H9 (cell line): ENCODE measurements around the gene PDE4DIP. TPM values are rescaled to one million over a fixed set of nuclear protein-coding genes. Genes with fewer than 3 reads are reported as not detected.
"Not testable (repeated sequence)": the region's sequence is repeated elsewhere in the genome, so short reads cannot be mapped to it uniquely, and the experiment has no call there.

ENCODE experiments used
- DNase-seq: peaks from one replicate; pipeline ENCODE4 v3.0.0-alpha.2; 2017
- H2AFZ ChIP-seq: one replicate; pipeline ENCODE4 v1.6.1; 2013; ENCODE audit warnings: mild to moderate bottlenecking, low read length, control low read depth, moderate library complexity
- H2AK5ac ChIP-seq: 2 replicates; pipeline ENCODE4 v1.6.1; 2013; ENCODE audit warnings: low read length, control low read depth, mixed read lengths; ENCODE audit not compliant: insufficient read length
- H2BK120ac ChIP-seq: one replicate; pipeline ENCODE4 v1.6.1; 2013; ENCODE audit warnings: low read depth, mild to moderate bottlenecking, low read length, control low read depth, inconsistent platforms; ENCODE audit not compliant: poor library complexity, severe bottlenecking
- H2BK12ac ChIP-seq: 2 replicates; pipeline ENCODE4 v1.6.1; 2013; ENCODE audit warnings: low read length, control low read depth, mixed read lengths, low read depth; ENCODE audit not compliant: insufficient read length
- H2BK15ac ChIP-seq: 2 replicates; pipeline ENCODE4 v1.6.1; 2013; ENCODE audit warnings: low read depth, low read length, control low read depth
- H2BK20ac ChIP-seq: one replicate; pipeline ENCODE4 v1.6.1; 2013; ENCODE audit warnings: low read depth, mild to moderate bottlenecking, low read length, control low read depth, inconsistent platforms; ENCODE audit not compliant: poor library complexity, severe bottlenecking
- H2BK5ac ChIP-seq: 2 replicates; pipeline ENCODE4 v1.6.1; 2013; ENCODE audit warnings: low read length, control low read depth, mixed read lengths; ENCODE audit not compliant: insufficient read length
- H3K14ac ChIP-seq: 2 replicates; pipeline ENCODE4 v1.6.1; 2013; ENCODE audit warnings: low read length, control low read depth; ENCODE audit not compliant: insufficient read depth
- H3K18ac ChIP-seq: 2 replicates; pipeline ENCODE4 v1.6.1; 2013; ENCODE audit warnings: low read depth, mild to moderate bottlenecking, mixed read lengths, low read length, control low read depth; ENCODE audit not compliant: insufficient read length
- H3K23ac ChIP-seq: 2 replicates; pipeline ENCODE4 v1.6.1; 2013; ENCODE audit warnings: low read length, control low read depth, mixed read lengths, low read depth; ENCODE audit not compliant: insufficient read length
- H3K23me2 ChIP-seq: 2 replicates; pipeline ENCODE4 v1.6.1; 2013; ENCODE audit warnings: low read depth, mild to moderate bottlenecking, mixed read lengths, low read length, control low read depth; ENCODE audit not compliant: insufficient read length, poor library complexity, severe bottlenecking
- H3K27ac ChIP-seq: 2 replicates; pipeline ENCODE4 v1.5.1; 2013; ENCODE audit warnings: low read length, control low read depth, mixed read lengths, low read depth; ENCODE audit not compliant: insufficient read length
- H3K27me3 ChIP-seq: 2 replicates; pipeline ENCODE4 v1.6.1; 2013; ENCODE audit warnings: low read length, control low read depth, inconsistent platforms; ENCODE audit not compliant: insufficient read depth
- H3K4ac ChIP-seq: 2 replicates; pipeline ENCODE4 v1.6.1; 2013; ENCODE audit warnings: low read depth, mild to moderate bottlenecking, control low read depth, inconsistent platforms, low read length, moderate library complexity
- H3K4me1 ChIP-seq: 2 replicates; pipeline ENCODE4 v1.6.1; 2013; ENCODE audit warnings: low read length, control low read depth, inconsistent platforms; ENCODE audit not compliant: insufficient read depth
- H3K4me2 ChIP-seq: 2 replicates; pipeline ENCODE4 v1.6.1; 2013; ENCODE audit warnings: low read length, control low read depth, mixed read lengths; ENCODE audit not compliant: insufficient read length, insufficient read depth
- H3K56ac ChIP-seq: 2 replicates; pipeline ENCODE4 v1.6.1; 2013; ENCODE audit warnings: low read depth, mild to moderate bottlenecking, mixed read lengths, low read length, control low read depth; ENCODE audit not compliant: insufficient read length
- H3K79me1 ChIP-seq: 2 replicates; pipeline ENCODE4 v1.6.1; 2013; ENCODE audit warnings: low read depth, mild to moderate bottlenecking, moderate library complexity, low read length, control low read depth, inconsistent platforms; ENCODE audit not compliant: insufficient read depth, poor library complexity, severe bottlenecking
- H3K79me2 ChIP-seq: 2 replicates; pipeline ENCODE4 v1.6.1; 2013; ENCODE audit warnings: low read length, control low read depth, inconsistent platforms; ENCODE audit not compliant: insufficient read depth
- H3K9ac ChIP-seq: 2 replicates; pipeline ENCODE4 v1.6.1; 2013; ENCODE audit warnings: low read length, control low read depth, mixed read lengths; ENCODE audit not compliant: insufficient read length; ENCODE audit errors: extremely low read depth
- H3K9me3 ChIP-seq: one replicate; pipeline ENCODE4 v1.6.1; 2013; ENCODE audit warnings: low read depth, low read length, inconsistent platforms; ENCODE audit not compliant: control insufficient read depth
- H3T11ph ChIP-seq: one replicate; pipeline ENCODE4 v1.6.1; 2013; ENCODE audit warnings: mild to moderate bottlenecking, low read length, control low read depth, inconsistent platforms
- H4K20me1 ChIP-seq: one replicate; pipeline ENCODE4 v1.6.1; 2013; ENCODE audit not compliant: control insufficient read depth, insufficient read length, insufficient read depth
- H4K5ac ChIP-seq: 2 replicates; pipeline ENCODE4 v1.6.1; 2013; ENCODE audit warnings: low read depth, mild to moderate bottlenecking, mixed read lengths, low read length, control low read depth; ENCODE audit not compliant: insufficient read length
- H4K8ac ChIP-seq: replicated peaks from 2 replicates; pipeline ENCODE4 v1.6.1; 2013; ENCODE audit warnings: low read length, control low read depth, mixed read lengths, low read depth; ENCODE audit not compliant: insufficient read length
- H4K91ac ChIP-seq: 2 replicates; pipeline ENCODE4 v1.6.1; 2013; ENCODE audit warnings: low read depth, mild to moderate bottlenecking, moderate library complexity, mixed read lengths, low read length, control low read depth; ENCODE audit not compliant: insufficient read length
- H3K27ac Mint-ChIP-seq, 3 experiments: 2 replicates in 2 of 3; 3 replicates in 1 of 3; pipeline ENCODE4 v1.8.0; 2020 to 2021; ENCODE audit warnings: mixed read lengths in 3 of 3, mild to moderate bottlenecking in 1 of 3, moderate library complexity in 1 of 3
- H3K27me3 Mint-ChIP-seq: 2 replicates; pipeline ENCODE4 v1.8.0; 2021; ENCODE audit warnings: low read depth, mild to moderate bottlenecking, moderate library complexity, mixed read lengths
- H3K36me3 Mint-ChIP-seq, 3 experiments: 2 replicates in 2 of 3; 3 replicates in 1 of 3; pipeline ENCODE4 v1.8.0; 2020 to 2021; ENCODE audit warnings: low read depth in 3 of 3, mixed read lengths in 3 of 3; ENCODE audit not compliant: insufficient read depth in 1 of 3
- H3K4me1 Mint-ChIP-seq, 2 experiments: 2 replicates each; pipeline ENCODE4 v1.8.0; 2020; ENCODE audit warnings: mixed read lengths in 2 of 2
- H3K4me3 Mint-ChIP-seq, 2 experiments: 2 replicates in 1 of 2; 3 replicates in 1 of 2; pipeline ENCODE4 v1.8.0; 2020 to 2021; ENCODE audit warnings: mild to moderate bottlenecking in 2 of 2, mixed read lengths in 2 of 2, moderate library complexity in 1 of 2
- H3K9me3 Mint-ChIP-seq, 2 experiments: 2 replicates in 1 of 2; 3 replicates in 1 of 2; pipeline ENCODE4 v1.8.0; 2020; ENCODE audit warnings: mild to moderate bottlenecking in 2 of 2, mixed read lengths in 2 of 2, moderate library complexity in 1 of 2
- WGBS: extraction: QIAGEN DNeasy Blood & Tissue Kit; methylation state at CpG from one replicate; pipeline ENCODE4 v1.1.7; 2013; ENCODE audit warnings: missing lambda C conversion rate, low lambda C conversion rate, mixed read lengths; ENCODE audit not compliant: insufficient read length; ENCODE audit errors: extremely low coverage; 5-methylcytosine and 5-hydroxymethylcytosine counted together
- total RNA-seq: library from RNA; stranded (reverse); gene quantifications from 2 replicates; pipeline ENCODE4 v1.2.1, GENCODE V29; 2021

The PDE4DIP gene
- total RNA-seq, 1 experiment from 2014 or later = 15.7 TPM

DNA sequence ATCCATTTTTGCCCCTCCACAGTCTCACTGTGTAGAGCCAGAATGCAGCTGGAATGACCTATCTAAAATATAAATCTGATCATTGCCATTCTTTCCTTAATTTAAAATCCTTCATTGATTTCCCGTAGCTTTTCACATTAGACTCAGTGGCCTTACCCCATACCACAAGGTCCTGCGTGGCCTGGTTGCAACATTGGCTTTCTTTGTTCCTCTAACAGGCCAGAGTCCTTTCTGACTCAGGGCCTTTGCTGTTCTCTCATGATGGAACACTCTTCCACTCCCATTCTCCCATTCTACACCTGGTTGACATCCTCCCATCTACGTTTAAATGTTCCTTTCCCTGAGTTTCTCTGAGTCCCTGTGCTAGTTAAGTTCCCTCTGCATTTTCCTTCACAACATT is 18.4 kb downstream of the PDE4DIP start:
- H3K4ac ChIP-seq, H2BK20ac ChIP-seq, H3K9ac ChIP-seq, H3K23ac ChIP-seq, H3T11ph ChIP-seq, H3K23me2 ChIP-seq, H3K4me3 Mint-ChIP-seq, H3K14ac ChIP-seq, H2AFZ ChIP-seq, H3K36me3 Mint-ChIP-seq, H3K27me3 ChIP-seq, H3K56ac ChIP-seq, H4K91ac ChIP-seq, H3K9me3 Mint-ChIP-seq, H4K5ac ChIP-seq, H2BK5ac ChIP-seq, H2BK120ac ChIP-seq, H3K27ac Mint-ChIP-seq, H3K4me1 ChIP-seq, H2BK15ac ChIP-seq, H3K79me1 ChIP-seq, H2AK5ac ChIP-seq, H2BK12ac ChIP-seq, H3K27ac ChIP-seq, H4K20me1 ChIP-seq, H4K8ac ChIP-seq, DNase-seq, H3K4me1 Mint-ChIP-seq, H3K4me2 ChIP-seq, H3K9me3 ChIP-seq, H3K18ac ChIP-seq, H3K27me3 Mint-ChIP-seq, H3K79me2 ChIP-seq: not testable (repeated sequence)
- no CpG with 5 or more reads among the region's 3 CpGs for WGBS

DNA sequence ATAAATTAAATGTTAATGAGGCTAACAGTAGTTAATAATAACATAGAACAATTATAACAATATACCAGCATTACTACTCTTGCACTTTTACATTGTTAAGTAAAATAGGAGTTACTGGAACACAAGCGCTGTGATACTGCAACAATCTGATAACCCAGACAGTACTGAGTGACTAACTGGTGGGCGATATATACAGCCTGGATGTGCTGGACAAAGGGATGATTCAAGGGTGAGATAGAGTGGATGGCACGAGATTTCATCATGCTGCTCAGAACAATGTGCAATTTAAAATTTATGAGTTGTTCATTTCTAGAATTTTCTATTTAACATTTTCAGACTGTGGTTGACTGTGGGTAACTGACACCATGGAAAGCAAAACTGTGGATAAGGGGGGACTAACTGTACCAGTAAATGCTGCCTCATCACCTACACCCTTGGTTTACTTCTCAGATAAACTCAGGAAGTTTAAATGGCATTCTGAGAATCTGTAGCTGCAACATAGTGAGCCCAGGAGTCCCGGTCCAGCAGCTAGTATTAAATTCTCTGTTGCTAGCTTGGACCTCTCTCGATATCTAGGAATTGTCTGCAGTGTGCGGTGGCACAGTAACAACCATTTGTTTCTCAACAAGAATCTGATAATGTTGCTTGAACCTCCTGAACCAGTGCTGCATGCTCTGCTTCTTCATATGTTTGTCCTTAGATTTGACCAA is 24.9 kb downstream of the PDE4DIP start:
- not testable (repeated sequence) for H3K18ac ChIP-seq, H4K5ac ChIP-seq, H3K4me1 Mint-ChIP-seq, H3T11ph ChIP-seq, H3K27me3 Mint-ChIP-seq, H3K4me3 Mint-ChIP-seq, H4K20me1 ChIP-seq, H2BK20ac ChIP-seq, H2BK5ac ChIP-seq, H3K4ac ChIP-seq, H3K9me3 ChIP-seq, H2BK120ac ChIP-seq, H3K27ac ChIP-seq, H3K23me2 ChIP-seq, H3K9me3 Mint-ChIP-seq, H3K9ac ChIP-seq, H2AK5ac ChIP-seq, H3K27ac Mint-ChIP-seq, H3K27me3 ChIP-seq, DNase-seq, H3K36me3 Mint-ChIP-seq, H2BK12ac ChIP-seq, H3K23ac ChIP-seq, H3K4me2 ChIP-seq, H3K56ac ChIP-seq, H4K8ac ChIP-seq, H3K79me1 ChIP-seq, H4K91ac ChIP-seq, H3K4me1 ChIP-seq, H2BK15ac ChIP-seq, H3K79me2 ChIP-seq, H2AFZ ChIP-seq, H3K14ac ChIP-seq
- WGBS = no CpG with 5 or more reads among the region's 6 CpGs
